ENCODE data around the gene RPLP2.
A peak's percentile ranks its signal among the peaks of the same experiment; 100 is the strongest.

RPLP2 gene

GRCh38 chr11:774873-775592, 34.7 kb upstream of the RPLP2 start:
- no peak for DNase-seq

- no peak for DNase-seq
Measured at GRCh38 chr11:776263-776560, 33.6 kb upstream of the RPLP2 start.

GRCh38 chr11:776561-777287, 33.0 kb upstream of the RPLP2 start:
- DNase-seq: no peak

- peak; percentile 49 for DNase-seq
Measured at GRCh38 chr11:777288-778255, 32.2 kb upstream of the RPLP2 start, which contains the start of gene GATD1. Gene GATD1, minus strand, starts transcription at chr11:777487. Its CDS starts 25 bp downstream, at chr11:777462.

- DNase-seq: no peak
Measured at GRCh38 chr11:778976-779954, 30.5 kb upstream of the RPLP2 start.

- DNase-seq: no peak
Measured at GRCh38 chr11:779955-780532, 29.7 kb upstream of the RPLP2 start.

- no peak for DNase-seq
Measured at GRCh38 chr11:782264-783174, 27.2 kb upstream of the RPLP2 start.

- peak; percentile 91 for DNase-seq
Measured at GRCh38 chr11:783581-784015, 26.2 kb upstream of the RPLP2 start.

GRCh38 chr11:786235-787083, 23.3 kb upstream of the RPLP2 start:
- DNase-seq: no peak

GRCh38 chr11:787084-787675, 22.6 kb upstream of the RPLP2 start:
- DNase-seq: no peak

GRCh38 chr11:788009-788640, 21.6 kb upstream of the RPLP2 start:
- DNase-seq: no peak

GRCh38 chr11:788953-789940, 20.5 kb upstream of the RPLP2 start:
- no peak for DNase-seq

GRCh38 chr11:789943-790342, 19.8 kb upstream of the RPLP2 start, which contains the start of gene CEND1:
Gene CEND1, minus strand, starts transcription at chr11:790090. Its CDS starts 1,514 bp downstream, at chr11:788576.
- no peak for DNase-seq

GRCh38 chr11:790721-791564, 18.8 kb upstream of the RPLP2 start:
- DNase-seq: no peak

GRCh38 chr11:791658-792534, 17.9 kb upstream of the RPLP2 start:
- no peak for DNase-seq

GRCh38 chr11:792535-792821, 17.3 kb upstream of the RPLP2 start:
- no peak for DNase-seq

Measured in amniotic stem cell (primary cell).